ENCODE measurements around the gene MTA3.

Gene MTA3

GRCh38 chr2:42770288-42771131 is 202.1 kb downstream of the MTA3 start:
- H3K4me3 ChIP-seq (IDR thresholded peaks at IDR 0.05; ENCODE audit: insufficient read depth, low read depth, low read length): no peak overlapping the region
- H3K4me2 ChIP-seq: no peak overlapping the region
- H3K27ac ChIP-seq: no peak overlapping the region
- no peak overlapping the region for H2AFZ ChIP-seq (ENCODE audit: low read depth)
- no peak overlapping the region for H3K9ac ChIP-seq
- H3K36me3 ChIP-seq (ENCODE audit: insufficient read depth): no peaks in the 10 kb centered on the region
- no peaks in the 10 kb centered on the region for H3K27me3 ChIP-seq (ENCODE audit: insufficient read depth, low read depth)
- peak; percentile 49 for TF ChIP-seq CTCF (conservative IDR thresholded peaks at IDR 0.05; ENCODE audit: low read depth, low read length)
- H3K4me1 ChIP-seq (ENCODE audit: low read depth, poor library complexity, severe bottlenecking): peaks cover 9% of the 10 kb centered on the region
- no peaks in the 10 kb centered on the region for H4K20me1 ChIP-seq (ENCODE audit: insufficient read depth)
- no peaks in the 10 kb centered on the region for H3K79me2 ChIP-seq (ENCODE audit: insufficient read depth, low read depth)

GRCh38 chr2:42771546-42772153 is 203.2 kb downstream of the MTA3 start:
- no peak for TF ChIP-seq CTCF (conservative IDR thresholded peaks at IDR 0.05; ENCODE audit: low read depth, low read length)
- H3K27ac ChIP-seq: no peak overlapping the region
- peaks cover 19% of the 10 kb centered on the region for H3K4me1 ChIP-seq (ENCODE audit: low read depth, poor library complexity, severe bottlenecking)
- H2AFZ ChIP-seq (ENCODE audit: low read depth): no peak overlapping the region
- H3K9ac ChIP-seq: no peak overlapping the region
- no peak overlapping the region for H3K4me3 ChIP-seq (IDR thresholded peaks at IDR 0.05; ENCODE audit: insufficient read depth, low read depth, low read length)
- H3K4me2 ChIP-seq: no peak overlapping the region
- H3K36me3 ChIP-seq (ENCODE audit: insufficient read depth): no peaks in the 10 kb centered on the region
- H3K79me2 ChIP-seq (ENCODE audit: insufficient read depth, low read depth): no peaks in the 10 kb centered on the region
- H4K20me1 ChIP-seq (ENCODE audit: insufficient read depth): no peaks in the 10 kb centered on the region
- no peaks in the 10 kb centered on the region for H3K27me3 ChIP-seq (ENCODE audit: insufficient read depth, low read depth)

DNA sequence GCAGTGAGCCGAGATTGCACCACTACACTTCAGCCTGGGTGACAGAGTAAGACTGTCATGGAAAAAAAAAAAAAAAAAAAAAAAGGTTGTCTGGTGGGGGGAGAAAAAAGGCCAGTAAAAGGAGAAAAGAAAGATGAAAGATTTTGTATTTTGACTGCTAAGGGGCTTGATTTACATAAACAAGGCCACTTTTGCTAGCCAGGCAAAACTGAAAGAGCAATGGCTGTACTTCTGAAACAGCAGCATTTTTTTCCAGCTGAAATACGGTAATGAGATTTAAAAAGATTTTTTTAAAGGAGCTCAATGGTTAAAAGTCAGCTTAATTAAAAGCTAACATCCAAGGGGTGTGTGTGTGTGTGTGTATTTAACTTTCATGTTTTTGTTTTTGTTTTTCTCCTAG is 206.8 kb downstream of the MTA3 start:
- H3K4me2 ChIP-seq: peak overlapping the region; percentile 71
- H3K9ac ChIP-seq: peak overlapping the region; percentile 26; the same call in 1 of the 2 replicates
- TF ChIP-seq CTCF (conservative IDR thresholded peaks at IDR 0.05; ENCODE audit: low read depth, low read length): no peak
- H3K27me3 ChIP-seq (ENCODE audit: insufficient read depth, low read depth): no peaks in the 10 kb centered on the region
- no peaks in the 10 kb centered on the region for H3K79me2 ChIP-seq (ENCODE audit: insufficient read depth, low read depth)
- peaks cover 19% of the 10 kb centered on the region for H3K4me1 ChIP-seq (ENCODE audit: low read depth, poor library complexity, severe bottlenecking)
- H3K27ac ChIP-seq: peak overlapping the region; percentile 62
- no peaks in the 10 kb centered on the region for H3K36me3 ChIP-seq (ENCODE audit: insufficient read depth)
- H4K20me1 ChIP-seq (ENCODE audit: insufficient read depth): no peaks in the 10 kb centered on the region
- peak overlapping the region; percentile 37; the same call in 1 of the 2 replicates for H2AFZ ChIP-seq (ENCODE audit: low read depth)
- H3K4me3 ChIP-seq (IDR thresholded peaks at IDR 0.05; ENCODE audit: insufficient read depth, low read depth, low read length): no peak overlapping the region

DNA sequence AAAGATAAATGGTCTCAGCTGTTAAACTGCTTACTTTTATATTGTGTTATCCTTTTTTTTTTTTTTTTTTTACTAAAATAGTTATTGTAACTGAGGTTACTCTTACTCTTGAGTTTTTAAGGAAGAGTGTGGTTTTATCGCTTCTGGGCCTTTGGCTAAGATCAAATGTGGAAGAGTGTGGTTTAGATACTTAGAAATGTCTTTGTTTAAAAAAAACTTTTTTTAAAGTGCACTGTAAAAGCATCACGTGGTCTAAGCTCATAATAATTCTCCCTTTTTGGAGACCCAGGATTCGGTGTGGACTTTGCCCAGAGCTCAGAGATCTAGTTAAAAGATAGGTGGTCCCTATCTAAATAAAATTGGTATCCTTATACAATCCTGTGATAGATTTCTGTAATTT is 207.4 kb downstream of the MTA3 start:
- peak overlapping the region; percentile 71 for H3K4me2 ChIP-seq

More for the DNA sequence above, 207.4 kb downstream of the MTA3 start:
- Histone ChIP-seq H3K4me1 (ENCODE audit: low read depth, poor library complexity, severe bottlenecking) (peaks cover 19% of the 10 kb centered on the region), H3K27me3 (ENCODE audit: insufficient read depth, low read depth) (no peaks in the 10 kb centered on the region), H3K9ac (peak overlapping the region; percentile 26; the same call in 1 of the 2 replicates), H2AFZ (ENCODE audit: low read depth) (peak overlapping the region; percentile 37), H3K36me3 (ENCODE audit: insufficient read depth) (no peaks in the 10 kb centered on the region), H3K79me2 (ENCODE audit: insufficient read depth, low read depth) (no peaks in the 10 kb centered on the region), H4K20me1 (ENCODE audit: insufficient read depth) (no peaks in the 10 kb centered on the region), H3K4me3 (IDR thresholded peaks at IDR 0.05; ENCODE audit: insufficient read depth, low read depth, low read length) (no peak overlapping the region), H3K27ac (peak overlapping the region; percentile 62)
- no peak for TF ChIP-seq CTCF (conservative IDR thresholded peaks at IDR 0.05; ENCODE audit: low read depth, low read length)
